Measurements from ENCODE around the gene FFAR4.

The FFAR4 gene

GRCh38 chr10:93573051-93573909, 6.8 kb downstream of the FFAR4 start:
- no peak for DNase-seq

GRCh38 chr10:93573924-93574323, 7.5 kb downstream of the FFAR4 start:
- no peak for DNase-seq

GRCh38 chr10:93576888-93577287, 10.4 kb downstream of the FFAR4 start:
- DNase-seq, result no peak

- no peak for DNase-seq
These were observed 11.1 kb downstream of the FFAR4 start for GRCh38 chr10:93577565-93577964.

GRCh38 chr10:93579089-93579488, 12.6 kb downstream of the FFAR4 start:
- DNase-seq, result no peak

- DNase-seq, result no peak
These were observed 13.7 kb downstream of the FFAR4 start for GRCh38 chr10:93579985-93580711.

GRCh38 chr10:93580828-93581227, 14.4 kb downstream of the FFAR4 start:
- DNase-seq, result no peak

GRCh38 chr10:93584445-93584844, 18.0 kb downstream of the FFAR4 start:
- no peak for DNase-seq

- DNase-seq, result no peak
These were observed 23.4 kb downstream of the FFAR4 start for GRCh38 chr10:93589648-93590562.

- DNase-seq, result no peak
These were observed 24.2 kb downstream of the FFAR4 start for GRCh38 chr10:93590638-93591037.

- no peak for DNase-seq
These were observed 24.8 kb downstream of the FFAR4 start for GRCh38 chr10:93591065-93591808.

- no peak for DNase-seq
These were observed 26.8 kb downstream of the FFAR4 start for GRCh38 chr10:93593254-93593653.

- no peak for DNase-seq
These were observed 27.3 kb downstream of the FFAR4 start for GRCh38 chr10:93593749-93594148.

- DNase-seq, result no peak
These were observed 28.1 kb downstream of the FFAR4 start for GRCh38 chr10:93594518-93594917.

GRCh38 chr10:93595378-93596161, 29.1 kb downstream of the FFAR4 start:
- no peak for DNase-seq

GRCh38 chr10:93596539-93596938, 30.1 kb downstream of the FFAR4 start:
- DNase-seq, result no peak

GRCh38 chr10:93597075-93597599, 30.7 kb downstream of the FFAR4 start:
- no peak for DNase-seq

GRCh38 chr10:93598157-93598556, 31.7 kb downstream of the FFAR4 start:
- no peak for DNase-seq

GRCh38 chr10:93599335-93599734, 32.9 kb downstream of the FFAR4 start:
- no peak for DNase-seq

- no peak for DNase-seq
These were observed 33.3 kb downstream of the FFAR4 start for GRCh38 chr10:93599778-93600177.
